Measurements from ENCODE around the gene MAP1LC3A.

GRCh38 chr20:34600892-34601653 is 42.6 kb downstream of the MAP1LC3A start:
- TF ChIP-seq CTCF (IDR thresholded peaks at IDR 0.05; ENCODE audit: low read depth, low read length) (no peak), EZH2phosphoT487 (IDR thresholded peaks at IDR 0.05; ENCODE audit: low read depth) (no peak)
